WERI-Rb-1 (cell line): ENCODE data around the gene ABHD8.

Source experiments
- DNase-seq: peaks from one replicate; pipeline ENCODE4 v3.0.0-alpha.2; 2020
- H3K27ac ChIP-seq: fragments of 250-450 bp; sonication (Bioruptor Pico); 2 replicates; pipeline ENCODE4 v1.5.1; 2020; ENCODE audit warnings: mild to moderate bottlenecking, moderate library complexity
- H3K27me3 ChIP-seq: fragments of 250-450 bp; sonication (Bioruptor Pico); 2 replicates; pipeline ENCODE4 v1.5.1; 2021; ENCODE audit warnings: mild to moderate bottlenecking, low read depth, moderate library complexity; ENCODE audit not compliant: insufficient read depth, severe bottlenecking
- H3K36me3 ChIP-seq: fragments of 250-450 bp; sonication (Bioruptor Pico); 2 replicates; pipeline ENCODE4 v1.5.1; 2020; ENCODE audit warnings: mild to moderate bottlenecking, moderate library complexity
- H3K4me3 ChIP-seq: 2 replicates; pipeline ENCODE4 v1.5.1; 2011; ENCODE audit warnings: low read depth, mild to moderate bottlenecking, control low read depth, low read length
- H3K9me3 ChIP-seq: fragments of 250-450 bp; sonication (Bioruptor Pico); 2 replicates; pipeline ENCODE4 v1.5.1; 2021; ENCODE audit warnings: mild to moderate bottlenecking, moderate library complexity; ENCODE audit not compliant: severe bottlenecking
- CTCF ChIP-seq: IDR thresholded peaks from 2 replicates; pipeline ENCODE4 v1.5.1; 2011; ENCODE audit warnings: low read depth, mild to moderate bottlenecking, control low read depth, inconsistent platforms, low read length

ABHD8 gene

GRCh38 chr19:17260842-17261325 lies 42.3 kb downstream of the ABHD8 start:
- H3K27ac ChIP-seq: peak overlapping the region; percentile 87
- no peak overlapping the region for H3K4me3 ChIP-seq
- peak; percentile 95 for DNase-seq

GRCh38 chr19:17259934-17260333 lies 43.3 kb downstream of the ABHD8 start:
- Histone ChIP-seq H3K9me3 (peaks cover 25% of the 10 kb centered on the region), H3K4me3 (no peak overlapping the region), H3K27me3 (no peaks in the 10 kb centered on the region), H3K27ac (no peak overlapping the region), H3K36me3 (no peaks in the 10 kb centered on the region)
- DNase-seq: no peak
- TF ChIP-seq CTCF: no peak

More at GRCh38 chr19:17260842-17261325, 42.3 kb downstream of the ABHD8 start:
- Histone ChIP-seq H3K36me3 (no peaks in the 10 kb centered on the region), H3K27me3 (no peaks in the 10 kb centered on the region), H3K9me3 (peaks cover 25% of the 10 kb centered on the region)
- peak; percentile 97 for TF ChIP-seq CTCF

GRCh38 chr19:17259118-17259780 lies 44.0 kb downstream of the ABHD8 start:
- Histone ChIP-seq H3K4me3 (no peak overlapping the region), H3K9me3 (peaks cover 25% of the 10 kb centered on the region), H3K36me3 (no peaks in the 10 kb centered on the region), H3K27ac (no peak overlapping the region), H3K27me3 (no peaks in the 10 kb centered on the region)
- no peak for DNase-seq
- TF ChIP-seq CTCF: no peak

- no peaks in the 10 kb centered on the region for H3K27me3 ChIP-seq
- no peaks in the 10 kb centered on the region for H3K36me3 ChIP-seq
- no peak for DNase-seq
- TF ChIP-seq CTCF: no peak
- H3K4me3 ChIP-seq: no peak overlapping the region
- H3K9me3 ChIP-seq: peaks cover 25% of the 10 kb centered on the region
- no peak overlapping the region for H3K27ac ChIP-seq
Measured at GRCh38 chr19:17256130-17256529, 47.1 kb downstream of the ABHD8 start.

GRCh38 chr19:17255150-17255621 lies 48.0 kb downstream of the ABHD8 start:
- Histone ChIP-seq H3K9me3 (peaks cover 21% of the 10 kb centered on the region), H3K27ac (no peak overlapping the region), H3K36me3 (no peaks in the 10 kb centered on the region), H3K27me3 (no peaks in the 10 kb centered on the region), H3K4me3 (no peak overlapping the region)
- no peak for TF ChIP-seq CTCF
- no peak for DNase-seq

- no peak for TF ChIP-seq CTCF
- H3K27ac ChIP-seq: no peak overlapping the region
Measured at GRCh38 chr19:17254636-17255035, 48.6 kb downstream of the ABHD8 start.

More at GRCh38 chr19:17254636-17255035, 48.6 kb downstream of the ABHD8 start:
- no peak overlapping the region for H3K4me3 ChIP-seq
- H3K9me3 ChIP-seq: peaks cover 15% of the 10 kb centered on the region
- H3K27me3 ChIP-seq: no peaks in the 10 kb centered on the region
- no peak for DNase-seq
- no peaks in the 10 kb centered on the region for H3K36me3 ChIP-seq
